Esophagus muscularis mucosa (tissue), 4 donors: Measurements from ENCODE around the gene SIRT4. TPM values are rescaled to one million over a fixed set of nuclear protein-coding genes. Genes with fewer than 3 reads are reported as not detected.
A peak's percentile ranks its signal among the peaks of the same experiment; 100 is the strongest.

Experiments used
- DNase-seq: peaks from one replicate; pipeline ENCODE4 v3.0.0-alpha.2; 2017; ENCODE audit errors: extremely low spot score
- H3K27ac ChIP-seq, 4 donors: fragments of 200-600 bp; sonication (generic); replicated peaks in 1 of 4; 1 replicate in 3 of 4; 2 replicates in 1 of 4; pipeline ENCODE4 v1.5.1; 2016 to 2019; ENCODE audit warnings: mild to moderate bottlenecking in 1 of 4
- H3K27me3 ChIP-seq, 4 donors: fragments of 200-600 bp; sonication (generic); one replicate each; pipeline versions ENCODE4 v1.5.1 to v1.6.0; 2016 to 2019
- H3K36me3 ChIP-seq, 4 donors: fragments of 200-600 bp; sonication (generic); one replicate each; pipeline ENCODE4 v1.5.1; 2016 to 2019
- H3K4me1 ChIP-seq, 4 donors: fragments of 200-600 bp; sonication (generic); one replicate each; pipeline ENCODE4 v1.5.1; 2016 to 2019
- H3K4me3 ChIP-seq, 4 donors: fragments of 200-600 bp; sonication (generic); 1 replicate in 2 of 4; 2 replicates in 2 of 4; pipeline ENCODE4 v1.5.1; 2016 to 2019; ENCODE audit warnings: mild to moderate bottlenecking in 4 of 4, moderate library complexity in 1 of 4
- H3K9me3 ChIP-seq, 4 donors: fragments of 200-600 bp; sonication (generic); 1 replicate in 3 of 4; 2 replicates in 1 of 4; pipeline ENCODE4 v1.5.1; 2016 to 2019
- EP300 ChIP-seq: sonication (generic); formaldehyde crosslinking; IDR thresholded peaks from one replicate; pipeline ENCODE4 v1.6.1; 2017; ENCODE audit warnings: antibody characterized with exemption
- POLR2A ChIP-seq: fragments of 450-650 bp; IDR thresholded peaks from one replicate; pipeline ENCODE4 v1.6.1; 2017; ENCODE audit warnings: antibody characterized with exemption, moderate library complexity, mild to moderate bottlenecking, low read depth
- POLR2AphosphoS5 ChIP-seq, 2 donors: sonication (generic); formaldehyde crosslinking; IDR thresholded peaks; one replicate each; pipeline ENCODE4 v1.6.1; 2017; ENCODE audit warnings: antibody characterized with exemption in 2 of 2
- WGBS: methylation state at CpG from one replicate; pipeline ENCODE4 v1.1.5; 2018; 5-methylcytosine and 5-hydroxymethylcytosine counted together
- intact Hi-C: fragments of 100-400 bp; cut with DNase I; formaldehyde crosslinking; loops from one replicate; pipeline ENCODE4 v1.15.1; 2023
- small RNA-seq, 3 donors: library from RNA; depleted of rRNA; stranded (forward); fragments of <200 nt; gene quantifications; one replicate each; pipeline ENCODE3, GENCODE V24; 2016
- total RNA-seq, 4 donors: library from RNA; depleted of rRNA; stranded (reverse); fragments of >200 nt; gene quantifications; one replicate each; pipeline versions ENCODE4 v1.1.0 to v1.2.1, GENCODE V29; 2016
- TF ChIP-seq, protein P1 (sequence below), 3 experiments: fragments of 200-600 bp in 2 of 3; fragments of 450-650 bp in 1 of 3; sonication (generic) in 2 of 3; IDR thresholded peaks; one replicate each; pipeline ENCODE4 v1.5.1; 2017 to 2019; ENCODE audit warnings: antibody characterized with exemption in 3 of 3, mild to moderate bottlenecking in 2 of 3, moderate library complexity in 1 of 3

The SIRT4 gene
- total RNA-seq, 4 donors from 2014 or later = 0.66 to 2.3 (median 2.1) TPM

DNA sequence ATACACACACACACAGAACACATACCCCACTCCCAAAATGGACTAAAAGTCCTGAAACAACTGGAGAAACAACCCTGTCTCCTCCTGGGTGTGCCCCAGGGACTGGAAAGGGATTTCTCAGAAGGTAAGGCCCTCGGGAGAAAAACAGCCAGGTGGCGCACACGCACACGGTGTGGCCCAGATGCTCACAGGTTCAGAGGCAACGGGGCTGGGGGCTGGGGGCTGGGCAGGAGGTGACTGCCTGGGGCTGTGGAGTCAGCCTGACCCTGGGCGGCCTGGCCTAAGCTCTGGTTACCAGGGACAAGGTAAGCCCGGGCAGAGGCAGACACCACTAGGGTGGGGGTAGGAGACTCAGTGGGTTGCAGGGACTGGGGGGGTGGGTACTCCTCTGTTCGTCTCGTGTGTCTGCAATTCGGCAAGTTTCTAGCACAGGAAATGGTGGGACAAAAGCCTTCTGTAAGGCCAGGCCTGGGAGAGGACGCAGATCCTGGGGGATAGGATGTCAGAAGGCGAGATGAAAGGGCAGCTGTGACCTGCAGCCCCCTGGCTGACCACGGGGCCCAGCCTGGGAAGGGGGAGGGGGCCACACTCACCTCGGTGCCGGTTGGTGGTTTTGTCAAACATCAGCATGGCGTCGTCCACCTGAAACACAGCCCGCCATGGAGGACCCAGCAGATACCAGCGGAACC lies 56.4 kb downstream of the SIRT4 start:
- 66% methylated on average over 16 of the region's 19 CpGs for whole genome bisulfite sequencing
- Histone ChIP-seq H3K4me3 (no peak overlapping the region), H3K9me3 (no peaks in the 10 kb centered on the region), H3K27ac (no peak overlapping the region), H3K36me3 (peaks cover 0 to 16% (median 0%) of the 10 kb centered on the region in 4 donors), H3K27me3 (peaks cover 0 to 17% (median 0%) of the 10 kb centered on the region in 4 donors), H3K4me1 (peaks cover 8 to 18% (median 14%) of the 10 kb centered on the region in 4 donors)
- no peak for DNase-seq
- TF ChIP-seq POLR2AphosphoS5 (IDR thresholded peaks at IDR 0.05) (no peak), POLR2A (no peak), EP300 (no peak)
- TF ChIP-seq, protein P1, sequence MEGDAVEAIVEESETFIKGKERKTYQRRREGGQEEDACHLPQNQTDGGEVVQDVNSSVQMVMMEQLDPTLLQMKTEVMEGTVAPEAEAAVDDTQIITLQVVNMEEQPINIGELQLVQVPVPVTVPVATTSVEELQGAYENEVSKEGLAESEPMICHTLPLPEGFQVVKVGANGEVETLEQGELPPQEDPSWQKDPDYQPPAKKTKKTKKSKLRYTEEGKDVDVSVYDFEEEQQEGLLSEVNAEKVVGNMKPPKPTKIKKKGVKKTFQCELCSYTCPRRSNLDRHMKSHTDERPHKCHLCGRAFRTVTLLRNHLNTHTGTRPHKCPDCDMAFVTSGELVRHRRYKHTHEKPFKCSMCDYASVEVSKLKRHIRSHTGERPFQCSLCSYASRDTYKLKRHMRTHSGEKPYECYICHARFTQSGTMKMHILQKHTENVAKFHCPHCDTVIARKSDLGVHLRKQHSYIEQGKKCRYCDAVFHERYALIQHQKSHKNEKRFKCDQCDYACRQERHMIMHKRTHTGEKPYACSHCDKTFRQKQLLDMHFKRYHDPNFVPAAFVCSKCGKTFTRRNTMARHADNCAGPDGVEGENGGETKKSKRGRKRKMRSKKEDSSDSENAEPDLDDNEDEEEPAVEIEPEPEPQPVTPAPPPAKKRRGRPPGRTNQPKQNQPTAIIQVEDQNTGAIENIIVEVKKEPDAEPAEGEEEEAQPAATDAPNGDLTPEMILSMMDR (IDR thresholded peaks at IDR 0.05) = no peak
- intact Hi-C loops = no loop called here

DNA sequence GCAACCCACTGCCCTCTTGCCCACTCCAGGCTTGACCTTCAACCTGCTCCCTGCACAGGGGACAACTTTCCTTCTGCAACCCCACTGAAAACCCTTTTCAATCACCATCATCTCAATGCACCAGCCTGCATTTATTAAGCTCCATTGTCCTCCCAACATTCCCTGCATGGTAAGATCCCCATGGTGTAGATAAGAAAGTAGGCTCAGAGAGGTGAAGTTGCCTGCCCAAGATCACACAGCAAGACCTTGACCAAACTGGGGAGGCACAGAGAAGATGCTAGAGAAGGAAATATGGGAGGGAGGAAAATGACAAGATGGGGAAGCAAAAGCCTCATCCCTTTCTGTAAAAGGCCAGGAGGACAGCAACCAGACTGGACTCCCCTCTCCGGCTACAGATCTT lies 57.0 kb downstream of the SIRT4 start:
- 92% methylated on average over 1 of the region's 1 CpG for WGBS
- Histone ChIP-seq H3K4me3 (no peak overlapping the region), H3K9me3 (no peaks in the 10 kb centered on the region), H3K4me1 (peaks cover 8 to 18% (median 14%) of the 10 kb centered on the region in 4 donors), H3K27me3 (peaks cover 0 to 18% (median 0%) of the 10 kb centered on the region in 4 donors), H3K36me3 (peaks cover 0 to 16% (median 0%) of the 10 kb centered on the region in 4 donors), H3K27ac (no peak overlapping the region)
- no peak for DNase-seq
- intact Hi-C loops = no loop called here
- no peak for TF ChIP-seq EP300
- TF ChIP-seq, protein P1 (IDR thresholded peaks at IDR 0.05) = no peak
- no peak for TF ChIP-seq POLR2A
- no peak for TF ChIP-seq POLR2AphosphoS5 (IDR thresholded peaks at IDR 0.05)

DNA sequence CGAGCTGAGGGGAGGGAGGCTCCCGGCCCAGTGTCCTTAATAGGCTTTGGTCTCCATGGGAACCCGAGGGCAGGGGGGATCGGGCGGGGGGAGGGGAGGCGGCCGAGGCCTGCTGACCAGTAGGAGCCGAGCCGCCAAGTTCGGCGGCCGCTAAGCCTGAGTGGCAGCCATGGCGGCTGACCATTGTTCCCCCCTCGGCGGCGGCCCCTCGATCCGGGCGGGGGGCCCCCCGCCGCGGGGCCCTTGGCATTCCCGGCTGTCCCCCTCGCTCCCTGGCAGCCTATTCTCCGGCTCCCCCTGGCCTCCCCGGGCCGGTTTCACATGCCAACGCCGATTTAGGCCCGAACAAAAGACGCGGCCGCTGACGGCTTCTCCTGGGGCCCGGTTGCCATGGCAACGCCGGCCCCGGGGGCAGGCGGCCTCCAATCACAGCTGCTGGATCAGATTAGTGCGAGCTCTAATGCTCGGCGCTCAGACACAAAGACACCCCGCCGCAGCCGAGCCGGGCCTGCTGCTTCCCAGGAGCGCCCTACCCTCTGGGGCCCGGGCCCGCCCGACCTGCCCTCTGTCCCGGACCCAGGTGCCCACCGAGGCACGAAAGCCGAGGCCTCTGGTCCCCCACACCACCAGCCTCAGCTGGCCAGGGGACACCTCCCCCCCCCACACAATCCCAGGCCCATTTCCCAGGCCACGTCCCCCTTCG lies 59.5 kb downstream of the SIRT4 start:
- Histone ChIP-seq H3K4me3 (peak overlapping the region; percentile 38 to 60 (median 56)), H3K27ac (peak overlapping the region in 3 of 4 donors; percentile 3 to 69 (median 63)), H3K4me1 (peaks cover 8 to 16% (median 14%) of the 10 kb centered on the region in 4 donors), H3K27me3 (peaks cover 0 to 21% (median 0%) of the 10 kb centered on the region in 4 donors), H3K36me3 (peaks cover 0 to 8% (median 0%) of the 10 kb centered on the region in 4 donors), H3K9me3 (no peaks in the 10 kb centered on the region)
- intact Hi-C loops = no loop called here
- no CpG with 5 or more reads among the region's 56 CpGs for WGBS
- no peak for TF ChIP-seq POLR2AphosphoS5 (IDR thresholded peaks at IDR 0.05)
- TF ChIP-seq EP300 = no peak
- TF ChIP-seq POLR2A = no peak
- TF ChIP-seq, protein P1 (IDR thresholded peaks at IDR 0.05) = no peak
- no peak for DNase-seq

Small RNAs within 50 kb of the gene (small RNA-seq; reads per million reads assigned to genes)
- gene RNU4-1 (541 to 2,385 (median 566) reads per million in 3 donors), gene RNU4-2 (576 to 2,465 (median 809) reads per million in 3 donors), gene RNU6-1088P (0 reads per million in 3 donors)

Other genes with a start within 250 kb of the SIRT4 start
- gene RAB35, start 185.6 kb upstream of the SIRT4 start, total RNA-seq = 10 to 100 TPM; 18.7 to 45.9 (median 38.3) TPM
- 10 to 100 TPM; 38.6 to 94.6 (median 49.3) TPM for gene GCN1, start 107.6 kb upstream of the SIRT4 start, total RNA-seq
- 1,000 to 10,000 TPM; 2,092 to 2,985 (median 2,271) TPM for gene RPLP0, start 101.2 kb upstream of the SIRT4 start, total RNA-seq
- gene PXN, start 36.6 kb upstream of the SIRT4 start, total RNA-seq = 10 to 100 TPM; 51.9 to 89.4 (median 71.9) TPM
- gene RNU4-2, start 10.4 kb upstream of the SIRT4 start, total RNA-seq = under 1 TPM in 2 of 4 donors, not detected in 2; under 0.01 TPM
- under 1 TPM in 2 of 4 donors, not detected in 2; under 0.01 TPM for gene RNU4-1, start 9.1 kb upstream of the SIRT4 start, total RNA-seq
- gene PLA2G1B, start 25.5 kb downstream of the SIRT4 start, total RNA-seq = not detected
- under 1 TPM in 3 of 4 donors, not detected in 1; 0.11 to 0.19 (median 0.17) TPM for gene MSI1, start 66.8 kb downstream of the SIRT4 start, total RNA-seq
- 100 to 1,000 TPM; 499 to 689 (median 548) TPM for gene COX6A1, start 135.8 kb downstream of the SIRT4 start, total RNA-seq
- 10 to 100 TPM in 3 of 4 donors, 1 to 10 TPM in 1; 9.8 to 17.7 (median 10.7) TPM for gene TRIAP1, start 144.1 kb downstream of the SIRT4 start, total RNA-seq
- 10 to 100 TPM; 18.5 to 24.0 (median 20.2) TPM for gene GATC, start 144.1 kb downstream of the SIRT4 start, total RNA-seq
- 10 to 100 TPM; 52.7 to 60.2 (median 54.7) TPM for gene SRSF9, start 167.4 kb downstream of the SIRT4 start, total RNA-seq
- 100 to 1,000 TPM; 229 to 289 (median 269) TPM for gene DYNLL1, start 193.8 kb downstream of the SIRT4 start, total RNA-seq
- 10 to 100 TPM; 12.1 to 25.3 (median 21.4) TPM for gene COQ5, start 226.8 kb downstream of the SIRT4 start, total RNA-seq
- 100 to 1,000 TPM; 160 to 296 (median 175) TPM for gene RNF10, start 232.0 kb downstream of the SIRT4 start, total RNA-seq